ENCODE results near the gene CNOT4.

Gene CNOT4

DNA sequence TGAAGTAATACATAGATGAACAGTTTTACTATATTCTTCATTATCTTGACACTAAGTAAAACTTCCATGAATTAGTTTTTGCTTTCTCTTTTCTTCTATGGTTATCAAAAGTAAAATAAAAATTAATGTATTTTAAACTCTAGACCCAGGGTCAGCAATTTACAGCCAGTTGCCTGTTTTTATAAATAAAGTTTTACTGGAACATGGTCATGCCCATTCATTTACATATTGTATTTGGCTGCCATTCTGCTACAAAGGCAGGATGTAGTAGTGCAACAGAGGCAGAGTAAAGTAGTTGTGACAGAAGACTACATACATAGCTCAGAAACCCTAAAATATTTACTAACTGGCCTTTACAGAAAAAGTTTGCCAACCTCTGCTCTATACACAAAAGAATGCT is 98.8 kb downstream of the CNOT4 start:
- no peaks in the 10 kb centered on the region for H3K4me1 ChIP-seq (ENCODE audit: control insufficient read depth, insufficient read depth, low read length, poor library complexity, severe bottlenecking)
- DNase-seq, result no peak
- no peaks in the 10 kb centered on the region for H3K9me3 ChIP-seq (ENCODE audit: control insufficient read depth, low read length)
- H3K27ac ChIP-seq (ENCODE audit: insufficient read depth, low read length, poor library complexity, severe bottlenecking), result no peak overlapping the region
- H3K27me3 ChIP-seq (replicated peaks; ENCODE audit: control insufficient read depth, insufficient read depth, low read length, poor library complexity, severe bottlenecking), result no peaks in the 10 kb centered on the region
- H3K36me3 ChIP-seq (ENCODE audit: control insufficient read depth, insufficient read depth, low read length), result peaks cover 3% of the 10 kb centered on the region
- no peak overlapping the region for H3K4me3 ChIP-seq (ENCODE audit: insufficient read depth, low read depth, low read length, poor library complexity, severe bottlenecking)

DNA sequence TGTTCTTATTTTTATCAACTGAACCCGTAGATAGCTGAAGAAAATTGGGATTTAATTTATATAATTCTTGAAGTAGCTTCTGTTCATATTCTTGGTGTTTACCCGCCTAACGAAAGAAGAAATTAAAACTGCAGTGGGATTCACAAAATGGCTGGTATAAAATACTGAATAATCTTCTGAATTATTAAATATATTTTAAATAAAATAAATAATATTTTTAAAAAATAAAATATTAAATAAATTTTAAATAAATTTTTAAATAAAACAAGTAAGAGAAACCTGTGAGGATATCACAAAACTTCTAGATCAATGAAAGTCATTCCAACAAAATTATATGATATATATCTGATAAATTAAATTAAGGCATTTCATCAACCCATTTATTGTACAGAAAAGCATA is 99.4 kb downstream of the CNOT4 start:
- Histone ChIP-seq H3K36me3 (ENCODE audit: control insufficient read depth, insufficient read depth, low read length) (peaks cover 3% of the 10 kb centered on the region), H3K9me3 (ENCODE audit: control insufficient read depth, low read length) (no peaks in the 10 kb centered on the region), H3K4me1 (ENCODE audit: control insufficient read depth, insufficient read depth, low read length, poor library complexity, severe bottlenecking) (no peaks in the 10 kb centered on the region), H3K27me3 (replicated peaks; ENCODE audit: control insufficient read depth, insufficient read depth, low read length, poor library complexity, severe bottlenecking) (no peaks in the 10 kb centered on the region), H3K4me3 (ENCODE audit: insufficient read depth, low read depth, low read length, poor library complexity, severe bottlenecking) (no peak overlapping the region), H3K27ac (ENCODE audit: insufficient read depth, low read length, poor library complexity, severe bottlenecking) (no peak overlapping the region)
- no peak for DNase-seq

DNA sequence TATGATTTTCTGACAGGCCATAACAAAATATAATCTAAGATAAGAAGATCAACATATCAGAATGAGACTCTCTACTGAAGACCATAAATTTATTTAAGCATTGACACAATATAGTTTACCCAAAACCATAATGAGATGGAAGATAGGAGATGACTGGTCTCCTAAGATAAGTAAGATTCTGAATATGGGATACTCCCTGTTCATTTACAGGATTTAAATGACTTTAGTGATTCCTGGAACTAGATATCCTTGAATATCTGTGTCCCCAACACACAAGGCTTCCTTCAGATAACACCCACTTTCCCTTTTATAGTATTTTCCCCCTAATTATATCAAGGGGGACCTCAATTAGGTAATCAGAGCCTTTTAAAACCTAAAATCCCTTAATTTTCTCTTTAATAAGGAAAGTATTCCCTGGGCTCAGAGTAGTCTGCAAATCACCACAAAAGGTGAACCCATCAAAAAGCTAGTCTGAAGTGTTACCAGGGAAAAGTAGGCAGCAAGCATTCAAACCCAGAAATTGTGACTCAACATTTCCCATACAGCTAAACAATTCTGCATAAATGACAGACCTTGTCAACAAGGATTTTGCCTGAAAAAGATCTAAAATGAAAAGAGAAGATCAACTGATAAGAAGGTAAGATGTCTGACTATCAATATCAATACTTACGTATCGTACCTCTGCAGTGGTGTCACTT is 99.9 kb downstream of the CNOT4 start:
- DNase-seq, result no peak
- Histone ChIP-seq H3K4me3 (ENCODE audit: insufficient read depth, low read depth, low read length, poor library complexity, severe bottlenecking) (no peak overlapping the region), H3K4me1 (ENCODE audit: control insufficient read depth, insufficient read depth, low read length, poor library complexity, severe bottlenecking) (no peaks in the 10 kb centered on the region), H3K27me3 (replicated peaks; ENCODE audit: control insufficient read depth, insufficient read depth, low read length, poor library complexity, severe bottlenecking) (no peaks in the 10 kb centered on the region), H3K36me3 (ENCODE audit: control insufficient read depth, insufficient read depth, low read length) (peaks cover 2% of the 10 kb centered on the region), H3K9me3 (ENCODE audit: control insufficient read depth, low read length) (no peaks in the 10 kb centered on the region), H3K27ac (ENCODE audit: insufficient read depth, low read length, poor library complexity, severe bottlenecking) (no peak overlapping the region)

DNA sequence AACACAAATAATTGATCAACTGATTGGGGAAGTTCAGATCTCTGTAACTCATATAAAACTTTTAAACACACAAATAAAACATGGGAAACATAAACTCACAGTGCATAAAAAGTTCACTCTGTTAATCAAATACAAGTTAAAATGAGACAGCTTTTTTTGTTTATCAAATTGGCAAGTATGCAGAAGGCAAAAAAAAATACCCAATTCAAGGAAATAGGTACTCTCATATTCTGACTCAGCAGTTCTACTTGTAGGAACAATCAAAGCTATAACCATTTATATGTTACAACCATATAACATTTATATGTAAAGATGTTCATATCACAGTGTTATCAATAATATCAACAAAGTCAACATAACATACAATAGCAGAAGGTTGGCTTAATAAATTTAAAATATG is 102.0 kb downstream of the CNOT4 start:
- no peak for DNase-seq
- no peaks in the 10 kb centered on the region for H3K4me1 ChIP-seq (ENCODE audit: control insufficient read depth, insufficient read depth, low read length, poor library complexity, severe bottlenecking)
- H3K27me3 ChIP-seq (replicated peaks; ENCODE audit: control insufficient read depth, insufficient read depth, low read length, poor library complexity, severe bottlenecking), result no peaks in the 10 kb centered on the region
- no peaks in the 10 kb centered on the region for H3K36me3 ChIP-seq (ENCODE audit: control insufficient read depth, insufficient read depth, low read length)
- H3K4me3 ChIP-seq (ENCODE audit: insufficient read depth, low read depth, low read length, poor library complexity, severe bottlenecking), result no peak overlapping the region
- H3K9me3 ChIP-seq (ENCODE audit: control insufficient read depth, low read length), result no peaks in the 10 kb centered on the region
- H3K27ac ChIP-seq (ENCODE audit: insufficient read depth, low read length, poor library complexity, severe bottlenecking), result no peak overlapping the region

DNA sequence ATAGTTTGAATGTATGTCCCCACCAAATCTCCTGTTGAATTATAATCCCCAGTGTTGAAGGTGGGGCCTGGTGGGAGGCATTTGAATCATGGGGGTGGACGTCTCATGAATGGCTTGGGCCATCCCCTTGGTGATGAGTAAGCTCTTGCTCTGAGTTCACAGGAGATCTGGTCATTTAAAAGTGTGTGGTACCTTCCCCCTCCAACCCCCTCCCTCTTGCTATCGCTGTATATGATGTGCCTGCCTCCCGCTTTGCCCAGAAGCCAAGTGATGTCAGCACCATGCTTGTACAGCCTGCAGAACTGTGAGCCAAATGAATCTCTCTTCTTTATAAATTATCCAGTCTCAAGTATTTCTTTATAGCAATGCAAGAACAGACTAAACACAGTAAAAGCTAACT is 103.0 kb downstream of the CNOT4 start:
- Histone ChIP-seq H3K4me1 (ENCODE audit: control insufficient read depth, insufficient read depth, low read length, poor library complexity, severe bottlenecking) (no peaks in the 10 kb centered on the region), H3K27ac (ENCODE audit: insufficient read depth, low read length, poor library complexity, severe bottlenecking) (no peak overlapping the region), H3K4me3 (ENCODE audit: insufficient read depth, low read depth, low read length, poor library complexity, severe bottlenecking) (no peak overlapping the region), H3K9me3 (ENCODE audit: control insufficient read depth, low read length) (no peaks in the 10 kb centered on the region), H3K27me3 (replicated peaks; ENCODE audit: control insufficient read depth, insufficient read depth, low read length, poor library complexity, severe bottlenecking) (no peaks in the 10 kb centered on the region), H3K36me3 (ENCODE audit: control insufficient read depth, insufficient read depth, low read length) (no peaks in the 10 kb centered on the region)
- no peak for DNase-seq

DNA sequence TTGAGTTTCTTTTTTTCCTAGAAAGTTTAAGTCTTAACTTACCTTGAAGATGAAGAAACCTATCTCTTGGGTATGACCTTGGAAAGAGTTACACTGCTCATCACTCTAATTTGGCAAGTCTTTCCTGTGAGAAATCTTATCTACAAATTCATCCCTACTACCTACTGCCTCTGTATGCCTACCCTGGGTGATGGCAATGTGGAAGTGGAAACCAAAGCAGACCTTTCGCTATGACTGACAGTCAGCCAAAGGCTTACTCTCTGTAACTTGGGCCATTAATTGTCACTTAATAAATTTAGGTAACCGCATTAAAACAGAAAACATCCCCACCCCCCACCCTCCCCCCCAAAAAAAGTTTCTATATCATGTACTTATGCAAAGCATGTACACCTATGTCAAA is 103.9 kb downstream of the CNOT4 start:
- no peaks in the 10 kb centered on the region for H3K27me3 ChIP-seq (replicated peaks; ENCODE audit: control insufficient read depth, insufficient read depth, low read length, poor library complexity, severe bottlenecking)
- H3K27ac ChIP-seq (ENCODE audit: insufficient read depth, low read length, poor library complexity, severe bottlenecking), result no peak overlapping the region
- no peak overlapping the region for H3K4me3 ChIP-seq (ENCODE audit: insufficient read depth, low read depth, low read length, poor library complexity, severe bottlenecking)
- H3K36me3 ChIP-seq (ENCODE audit: control insufficient read depth, insufficient read depth, low read length), result no peaks in the 10 kb centered on the region
- H3K9me3 ChIP-seq (ENCODE audit: control insufficient read depth, low read length), result no peaks in the 10 kb centered on the region
- no peaks in the 10 kb centered on the region for H3K4me1 ChIP-seq (ENCODE audit: control insufficient read depth, insufficient read depth, low read length, poor library complexity, severe bottlenecking)
- no peak for DNase-seq

DNA sequence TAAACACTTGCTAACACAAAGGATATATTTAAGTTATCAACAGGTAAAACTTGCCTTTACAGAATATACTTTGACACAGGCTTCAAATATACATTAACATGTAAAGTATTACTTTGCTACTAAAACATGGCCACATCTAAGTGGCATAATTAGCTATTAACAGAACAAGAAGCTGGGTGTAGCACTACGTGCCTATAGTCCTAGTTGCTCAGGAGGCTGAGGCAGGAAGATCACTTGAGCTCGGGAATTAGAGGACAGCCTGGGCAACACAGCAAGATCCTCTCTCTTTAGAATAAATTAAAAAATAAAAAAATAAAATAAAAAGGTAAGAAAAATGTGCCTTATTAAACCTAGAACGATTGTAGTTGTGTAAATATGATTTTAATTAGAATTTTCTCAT is 106.6 kb downstream of the CNOT4 start:
- no peaks in the 10 kb centered on the region for H3K27me3 ChIP-seq (replicated peaks; ENCODE audit: control insufficient read depth, insufficient read depth, low read length, poor library complexity, severe bottlenecking)
- no peak overlapping the region for H3K4me3 ChIP-seq (ENCODE audit: insufficient read depth, low read depth, low read length, poor library complexity, severe bottlenecking)
- no peak overlapping the region for H3K27ac ChIP-seq (ENCODE audit: insufficient read depth, low read length, poor library complexity, severe bottlenecking)
- no peaks in the 10 kb centered on the region for H3K9me3 ChIP-seq (ENCODE audit: control insufficient read depth, low read length)
- DNase-seq, result no peak
- H3K4me1 ChIP-seq (ENCODE audit: control insufficient read depth, insufficient read depth, low read length, poor library complexity, severe bottlenecking), result no peaks in the 10 kb centered on the region
- H3K36me3 ChIP-seq (ENCODE audit: control insufficient read depth, insufficient read depth, low read length), result peaks cover 3% of the 10 kb centered on the region

DNA sequence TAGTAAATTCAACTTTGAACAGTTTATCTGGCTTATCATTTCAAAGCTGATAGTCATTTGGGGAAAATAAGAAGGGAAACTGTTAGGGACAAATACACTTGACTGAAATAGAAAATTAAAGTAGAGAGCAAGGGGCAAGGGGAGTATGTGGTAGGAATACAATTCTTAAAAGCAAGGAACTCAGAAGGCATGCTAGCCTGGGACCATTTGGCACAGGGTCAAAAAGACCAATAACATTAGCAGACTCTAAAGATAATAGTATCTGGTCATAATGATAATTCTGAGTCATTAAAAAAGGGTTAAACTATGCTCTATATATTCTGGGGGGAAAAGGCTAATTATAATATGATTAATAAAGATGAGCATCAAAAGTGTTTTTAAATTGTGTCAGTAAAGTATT is 112.2 kb downstream of the CNOT4 start:
- H3K4me3 ChIP-seq (ENCODE audit: insufficient read depth, low read depth, low read length, poor library complexity, severe bottlenecking), result no peak overlapping the region
- no peak for DNase-seq
- H3K36me3 ChIP-seq (ENCODE audit: control insufficient read depth, insufficient read depth, low read length), result peaks cover 13% of the 10 kb centered on the region

DNA sequence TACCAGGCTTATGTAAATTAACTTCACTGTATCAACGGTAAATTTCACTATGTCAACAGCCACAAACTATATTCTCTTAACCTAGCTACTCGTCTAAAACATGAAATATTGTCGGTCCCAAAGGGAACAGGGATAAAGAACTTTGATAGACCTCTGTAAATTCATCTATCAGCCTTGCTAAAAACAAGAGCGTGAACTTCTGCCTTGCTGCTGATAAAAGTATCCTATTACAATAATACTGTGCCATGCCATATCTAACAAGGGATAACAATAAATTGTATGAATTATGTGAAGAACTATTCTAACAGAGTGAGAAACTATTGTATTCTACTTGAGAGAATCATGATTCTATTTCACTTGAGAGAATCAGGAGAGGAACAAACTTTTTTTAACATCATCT is 117.2 kb downstream of the CNOT4 start:
- H3K4me3 ChIP-seq (ENCODE audit: insufficient read depth, low read depth, low read length, poor library complexity, severe bottlenecking), result no peak overlapping the region
- H3K27me3 ChIP-seq (replicated peaks; ENCODE audit: control insufficient read depth, insufficient read depth, low read length, poor library complexity, severe bottlenecking), result no peaks in the 10 kb centered on the region
- no peak for DNase-seq
- no peaks in the 10 kb centered on the region for H3K4me1 ChIP-seq (ENCODE audit: control insufficient read depth, insufficient read depth, low read length, poor library complexity, severe bottlenecking)
- peaks cover 9% of the 10 kb centered on the region for H3K36me3 ChIP-seq (ENCODE audit: control insufficient read depth, insufficient read depth, low read length)
- no peaks in the 10 kb centered on the region for H3K9me3 ChIP-seq (ENCODE audit: control insufficient read depth, low read length)
- H3K27ac ChIP-seq (ENCODE audit: insufficient read depth, low read length, poor library complexity, severe bottlenecking), result no peak overlapping the region

More for the DNA sequence above, 112.2 kb downstream of the CNOT4 start:
- H3K4me1 ChIP-seq (ENCODE audit: control insufficient read depth, insufficient read depth, low read length, poor library complexity, severe bottlenecking), result no peaks in the 10 kb centered on the region
- H3K27me3 ChIP-seq (replicated peaks; ENCODE audit: control insufficient read depth, insufficient read depth, low read length, poor library complexity, severe bottlenecking), result no peaks in the 10 kb centered on the region
- no peaks in the 10 kb centered on the region for H3K9me3 ChIP-seq (ENCODE audit: control insufficient read depth, low read length)
- H3K27ac ChIP-seq (ENCODE audit: insufficient read depth, low read length, poor library complexity, severe bottlenecking), result no peak overlapping the region

DNA sequence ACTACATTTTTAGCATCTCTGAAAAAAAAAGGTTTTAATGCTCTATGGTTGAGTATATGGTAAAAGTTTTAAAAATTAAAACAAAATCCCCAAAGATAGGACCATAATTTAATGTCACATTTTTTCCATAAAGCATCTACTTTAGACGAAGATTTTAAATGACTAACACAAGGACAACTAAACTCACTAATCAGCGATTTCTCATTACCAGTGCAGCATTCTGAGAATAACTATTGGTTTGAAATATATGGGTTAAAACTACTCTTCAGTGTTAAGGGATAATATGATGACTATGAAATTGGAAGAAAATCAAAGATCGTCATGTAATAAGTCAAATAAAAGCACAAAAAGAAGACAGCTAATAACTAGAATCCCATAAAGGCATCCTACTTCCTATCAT is 118.4 kb downstream of the CNOT4 start:
- no peak overlapping the region for H3K27ac ChIP-seq (ENCODE audit: insufficient read depth, low read length, poor library complexity, severe bottlenecking)
- H3K27me3 ChIP-seq (replicated peaks; ENCODE audit: control insufficient read depth, insufficient read depth, low read length, poor library complexity, severe bottlenecking), result no peaks in the 10 kb centered on the region
- H3K4me1 ChIP-seq (ENCODE audit: control insufficient read depth, insufficient read depth, low read length, poor library complexity, severe bottlenecking), result no peaks in the 10 kb centered on the region
- H3K4me3 ChIP-seq (ENCODE audit: insufficient read depth, low read depth, low read length, poor library complexity, severe bottlenecking), result no peak overlapping the region
- no peak for DNase-seq
- H3K36me3 ChIP-seq (ENCODE audit: control insufficient read depth, insufficient read depth, low read length), result peaks cover 9% of the 10 kb centered on the region
- no peaks in the 10 kb centered on the region for H3K9me3 ChIP-seq (ENCODE audit: control insufficient read depth, low read length)
